Progenitor cell of endocrine pancreas (in vitro differentiated cells): ENCODE data around the gene GNAZ. TPM values are rescaled to one million over a fixed set of nuclear protein-coding genes. Genes with fewer than 3 reads are reported as not detected.

Experiments used
- DNase-seq: peaks from one replicate; pipeline ENCODE4 v3.0.0; 2021; ENCODE audit warnings: low spot score; ENCODE audit not compliant: unreplicated experiment
- H3K27ac Mint-ChIP-seq: 2 replicates; pipeline ENCODE4 v1.8.0; 2021; ENCODE audit warnings: mild to moderate bottlenecking, moderate library complexity, mixed read lengths
- H3K27me3 Mint-ChIP-seq: 2 replicates; pipeline ENCODE4 v1.8.0; 2021; ENCODE audit warnings: mixed read lengths
- H3K36me3 Mint-ChIP-seq: 2 replicates; pipeline ENCODE4 v1.8.0; 2022; ENCODE audit warnings: mixed read lengths; ENCODE audit not compliant: insufficient read depth
- H3K4me1 Mint-ChIP-seq: 2 replicates; pipeline ENCODE4 v1.8.0; 2021; ENCODE audit warnings: low read depth, mixed read lengths
- H3K4me3 Mint-ChIP-seq: 2 replicates; pipeline ENCODE4 v1.8.0; 2021; ENCODE audit warnings: low read depth, mild to moderate bottlenecking, moderate library complexity, mixed read lengths
- H3K9me3 Mint-ChIP-seq: 2 replicates; pipeline ENCODE4 v1.8.0; 2021; ENCODE audit warnings: low read depth, mixed read lengths
- CTCF ChIP-seq: fragments of 200-600 bp; sonication (generic); IDR thresholded peaks from one replicate; pipeline ENCODE4 v1.5.0; 2021; ENCODE audit warnings: antibody characterized with exemption, mild to moderate bottlenecking; ENCODE audit not compliant: unreplicated experiment
- total RNA-seq: library from RNA; stranded (reverse); gene quantifications from 2 replicates; pipeline ENCODE4 v1.2.1, GENCODE V29; 2021

The GNAZ gene
- total RNA-seq, 1 donor from 2014 or later = 19.2 TPM

- H3K9me3 Mint-ChIP-seq = no peaks in the 10 kb centered on the region
- DNase-seq = no peak
- no peaks in the 10 kb centered on the region for H3K27me3 Mint-ChIP-seq
- H3K27ac Mint-ChIP-seq = no peak overlapping the region
- H3K36me3 Mint-ChIP-seq = peaks cover 2% of the 10 kb centered on the region
- no peak overlapping the region for H3K4me3 Mint-ChIP-seq
- TF ChIP-seq CTCF = no peak
- H3K4me1 Mint-ChIP-seq = peaks cover 13% of the 10 kb centered on the region
These were observed 7.5 kb downstream of the GNAZ start for GRCh38 chr22:23077627-23078461.

GRCh38 chr22:23078462-23078787 lies 8.1 kb downstream of the GNAZ start:
- Mint-ChIP-seq H3K9me3 (no peaks in the 10 kb centered on the region), H3K27me3 (no peaks in the 10 kb centered on the region), H3K4me1 (peaks cover 13% of the 10 kb centered on the region), H3K27ac (no peak overlapping the region), H3K36me3 (peaks cover 2% of the 10 kb centered on the region), H3K4me3 (no peak overlapping the region)
- no peak for DNase-seq
- TF ChIP-seq CTCF = no peak

- peaks cover 13% of the 10 kb centered on the region for H3K4me1 Mint-ChIP-seq
- no peak for TF ChIP-seq CTCF
- no peak for DNase-seq
- H3K4me3 Mint-ChIP-seq = peak overlapping the region; percentile 32
- H3K27me3 Mint-ChIP-seq = no peaks in the 10 kb centered on the region
- peaks cover 2% of the 10 kb centered on the region for H3K36me3 Mint-ChIP-seq
- H3K27ac Mint-ChIP-seq = peak overlapping the region; percentile 82
- no peaks in the 10 kb centered on the region for H3K9me3 Mint-ChIP-seq
These were observed 9.0 kb downstream of the GNAZ start for GRCh38 chr22:23079240-23079768.

- no peaks in the 10 kb centered on the region for H3K9me3 Mint-ChIP-seq
- no peaks in the 10 kb centered on the region for H3K27me3 Mint-ChIP-seq
- H3K4me1 Mint-ChIP-seq = peaks cover 13% of the 10 kb centered on the region
- H3K4me3 Mint-ChIP-seq = no peak overlapping the region
- peaks cover 2% of the 10 kb centered on the region for H3K36me3 Mint-ChIP-seq
- H3K27ac Mint-ChIP-seq = peak overlapping the region; percentile 59
- no peak for DNase-seq
- TF ChIP-seq CTCF = no peak
These were observed 9.6 kb downstream of the GNAZ start for GRCh38 chr22:23079814-23080521.

DNA sequence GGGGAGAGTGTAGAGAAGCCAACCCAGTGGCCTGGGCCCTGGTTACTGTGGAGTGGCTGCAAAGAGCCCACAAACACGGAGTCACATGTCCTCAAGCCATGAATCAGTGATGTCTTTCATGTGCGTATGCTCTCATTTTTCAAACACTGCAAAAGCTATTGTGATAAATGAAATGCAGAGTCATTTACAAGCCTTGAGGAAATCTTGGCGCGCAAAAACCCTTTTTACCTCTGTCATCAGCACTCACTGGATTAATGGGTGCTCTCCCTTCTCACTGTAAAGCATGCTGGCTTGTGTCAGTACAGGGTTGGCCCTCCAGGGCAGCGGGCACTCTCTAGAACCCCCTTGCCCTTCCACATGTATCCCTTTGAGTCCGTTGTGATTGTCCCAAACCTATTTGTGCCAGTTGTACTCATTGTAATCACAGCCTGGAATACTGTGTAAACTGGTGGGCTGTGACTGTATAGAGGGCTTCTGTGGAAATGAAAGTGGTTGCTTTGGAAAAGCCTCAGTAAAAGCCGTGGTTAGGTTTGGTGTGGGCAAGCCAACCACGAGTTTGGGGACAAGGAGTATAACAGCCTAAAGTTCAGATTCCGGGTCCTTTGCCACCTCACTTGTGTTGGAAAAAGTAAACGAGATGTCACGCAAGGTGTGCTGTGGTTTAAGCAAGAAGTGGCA lies 10.4 kb downstream of the GNAZ start:
- no peak for TF ChIP-seq CTCF
- H3K27me3 Mint-ChIP-seq = no peaks in the 10 kb centered on the region

More for the DNA sequence above, 10.4 kb downstream of the GNAZ start:
- Mint-ChIP-seq H3K4me3 (no peak overlapping the region), H3K4me1 (peaks cover 13% of the 10 kb centered on the region), H3K36me3 (peaks cover 2% of the 10 kb centered on the region), H3K9me3 (no peaks in the 10 kb centered on the region), H3K27ac (no peak overlapping the region)
- DNase-seq = no peak
